ENCODE results near the gene CCNF.

GRCh38 chr16:2436110-2436509 lies 6.9 kb downstream of the CCNF start:
- TF ChIP-seq CTCF (IDR thresholded peaks at IDR 0.05) (no peak), POLR2A (IDR thresholded peaks at IDR 0.05) (no peak)
